Measurements from ENCODE around the gene TEAD1.
"Not testable (repeated sequence)": the region's sequence is repeated elsewhere in the genome, so short reads cannot be mapped to it uniquely, and the experiment has no call there.

The TEAD1 gene

GRCh38 chr11:12755510-12756453 lies 81.6 kb downstream of the TEAD1 start:
- Mint-ChIP-seq H3K27me3 (peaks cover 5% of the 10 kb centered on the region), H3K4me3 (no peak overlapping the region), H3K36me3 (ENCODE audit: low read depth) (no peaks in the 10 kb centered on the region), H3K9me3 (no peaks in the 10 kb centered on the region), H3K27ac (no peak overlapping the region), H3K4me1 (ENCODE audit: low read depth) (no peaks in the 10 kb centered on the region)
- intact Hi-C loops (cut with micrococcal nuclease), result no loop called here

- no peaks in the 10 kb centered on the region for H3K36me3 Mint-ChIP-seq (ENCODE audit: low read depth)
- H3K27me3 Mint-ChIP-seq, result peaks cover 5% of the 10 kb centered on the region
- no peak overlapping the region for H3K4me3 Mint-ChIP-seq
- no peak overlapping the region for H3K27ac Mint-ChIP-seq
- H3K9me3 Mint-ChIP-seq, result no peaks in the 10 kb centered on the region
- intact Hi-C loops (cut with micrococcal nuclease), result no loop called here
- H3K4me1 Mint-ChIP-seq (ENCODE audit: low read depth), result no peaks in the 10 kb centered on the region
These were observed 82.2 kb downstream of the TEAD1 start for GRCh38 chr11:12756454-12756806.

GRCh38 chr11:12756867-12757266 lies 82.6 kb downstream of the TEAD1 start:
- H3K4me1 Mint-ChIP-seq (ENCODE audit: low read depth), result no peaks in the 10 kb centered on the region
- H3K9me3 Mint-ChIP-seq, result no peaks in the 10 kb centered on the region
- no peak overlapping the region for H3K27ac Mint-ChIP-seq
- intact Hi-C loops (cut with micrococcal nuclease), result no loop called here
- H3K36me3 Mint-ChIP-seq (ENCODE audit: low read depth), result no peaks in the 10 kb centered on the region
- no peak overlapping the region for H3K4me3 Mint-ChIP-seq
- peaks cover 5% of the 10 kb centered on the region for H3K27me3 Mint-ChIP-seq

GRCh38 chr11:12757416-12757815 lies 83.2 kb downstream of the TEAD1 start:
- Mint-ChIP-seq H3K4me3 (no peak overlapping the region), H3K27ac (no peak overlapping the region), H3K36me3 (ENCODE audit: low read depth) (no peaks in the 10 kb centered on the region), H3K9me3 (no peaks in the 10 kb centered on the region), H3K27me3 (peaks cover 5% of the 10 kb centered on the region), H3K4me1 (ENCODE audit: low read depth) (no peaks in the 10 kb centered on the region)
- intact Hi-C loops (cut with micrococcal nuclease), result no loop called here

GRCh38 chr11:12758117-12758516 lies 83.9 kb downstream of the TEAD1 start:
- H3K9me3 Mint-ChIP-seq; intact Hi-C loops (cut with micrococcal nuclease); H3K36me3 Mint-ChIP-seq (ENCODE audit: low read depth); H3K4me1 Mint-ChIP-seq (ENCODE audit: low read depth); H3K27ac Mint-ChIP-seq; H3K27me3 Mint-ChIP-seq; H3K4me3 Mint-ChIP-seq: not testable (repeated sequence)

DNA sequence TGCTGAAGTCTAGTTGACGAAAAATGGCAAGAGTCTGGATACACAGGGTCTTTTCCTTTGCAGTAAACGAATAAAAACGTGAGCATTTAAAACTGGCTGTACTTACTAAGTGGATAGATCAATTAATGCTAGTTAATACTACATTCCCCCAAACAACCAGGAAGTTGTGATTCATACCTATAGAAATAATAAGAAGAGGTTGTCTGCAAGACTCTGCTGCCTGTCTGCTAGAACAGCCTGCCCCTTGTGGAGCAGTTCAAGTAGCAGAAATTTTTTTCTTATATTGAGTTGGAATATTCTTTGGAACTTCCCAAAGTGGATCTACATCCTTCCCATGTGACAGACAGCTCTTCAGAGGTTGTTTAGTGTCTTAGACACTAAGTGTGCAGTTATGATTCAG lies 86.8 kb downstream of the TEAD1 start:
- Mint-ChIP-seq H3K9me3 (no peaks in the 10 kb centered on the region), H3K4me3 (no peak overlapping the region), H3K27me3 (peaks cover 5% of the 10 kb centered on the region), H3K4me1 (ENCODE audit: low read depth) (no peaks in the 10 kb centered on the region), H3K36me3 (ENCODE audit: low read depth) (no peaks in the 10 kb centered on the region), H3K27ac (no peak overlapping the region)
- intact Hi-C loops (cut with micrococcal nuclease), result no loop called here

DNA sequence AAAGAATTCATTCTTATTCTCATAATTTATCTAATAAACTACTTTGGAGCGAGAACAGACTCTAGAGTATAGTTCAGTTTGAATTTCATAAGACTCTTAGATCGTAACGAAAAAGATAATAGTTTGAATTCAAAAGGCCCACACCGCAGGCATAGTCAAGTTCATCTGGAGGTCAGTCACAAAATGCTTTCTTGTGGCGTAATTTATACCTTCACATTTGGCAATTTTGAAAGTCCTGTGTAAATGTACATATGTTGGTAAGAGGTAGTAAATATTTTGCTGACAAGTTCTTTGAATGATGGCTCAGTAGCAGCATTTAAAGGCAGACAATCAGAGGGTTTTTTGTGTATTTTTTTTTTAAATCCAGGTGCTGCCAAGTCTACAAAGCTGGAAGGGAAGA lies 88.1 kb downstream of the TEAD1 start:
- no peak overlapping the region for H3K27ac Mint-ChIP-seq
- no peak overlapping the region for H3K4me3 Mint-ChIP-seq
- no peaks in the 10 kb centered on the region for H3K9me3 Mint-ChIP-seq
- H3K36me3 Mint-ChIP-seq (ENCODE audit: low read depth), result no peaks in the 10 kb centered on the region
- intact Hi-C loops (cut with micrococcal nuclease), result no loop called here
- H3K4me1 Mint-ChIP-seq (ENCODE audit: low read depth), result no peaks in the 10 kb centered on the region
- peaks cover 3% of the 10 kb centered on the region for H3K27me3 Mint-ChIP-seq

DNA sequence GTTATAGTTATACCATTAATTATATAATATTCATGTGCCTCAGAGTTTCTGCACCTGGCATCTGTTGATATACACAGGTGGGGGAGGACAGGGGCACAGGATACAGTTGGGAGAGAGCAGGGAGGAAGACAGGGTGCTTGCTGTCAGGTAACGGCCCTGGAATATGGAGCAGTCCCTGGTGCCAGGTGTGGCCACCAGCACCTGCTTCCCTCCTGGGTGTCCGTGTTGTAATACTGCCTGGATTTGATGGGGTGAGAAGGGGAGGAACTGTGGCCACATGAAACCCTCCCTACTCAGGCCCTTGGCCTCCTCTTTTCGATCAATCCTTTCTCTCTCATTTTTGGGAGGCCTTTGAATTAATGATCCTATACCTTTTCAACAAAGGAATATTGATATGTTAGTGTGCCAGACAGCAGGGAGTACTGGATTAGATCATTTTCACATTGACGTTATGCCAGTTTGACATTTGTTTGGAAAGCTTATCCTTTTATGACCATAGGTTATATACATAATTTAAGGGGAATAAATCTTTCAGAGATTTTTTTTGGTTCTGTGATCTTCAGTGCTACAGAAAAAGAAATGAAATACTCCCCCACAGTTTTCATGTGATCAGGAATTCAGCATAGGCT lies 88.6 kb downstream of the TEAD1 start:
- no peaks in the 10 kb centered on the region for H3K4me1 Mint-ChIP-seq (ENCODE audit: low read depth)
- intact Hi-C loops (cut with micrococcal nuclease), result no loop called here
- H3K27ac Mint-ChIP-seq, result no peak overlapping the region
- H3K27me3 Mint-ChIP-seq, result peaks cover 8% of the 10 kb centered on the region
- no peaks in the 10 kb centered on the region for H3K36me3 Mint-ChIP-seq (ENCODE audit: low read depth)
- no peak overlapping the region for H3K4me3 Mint-ChIP-seq
- H3K9me3 Mint-ChIP-seq, result no peaks in the 10 kb centered on the region

- no peaks in the 10 kb centered on the region for H3K9me3 Mint-ChIP-seq
- H3K4me1 Mint-ChIP-seq (ENCODE audit: low read depth), result no peaks in the 10 kb centered on the region
- H3K4me3 Mint-ChIP-seq, result no peak overlapping the region
- H3K36me3 Mint-ChIP-seq (ENCODE audit: low read depth), result no peaks in the 10 kb centered on the region
- intact Hi-C loops (cut with micrococcal nuclease), result no loop called here
- H3K27me3 Mint-ChIP-seq, result peaks cover 8% of the 10 kb centered on the region
- no peak overlapping the region for H3K27ac Mint-ChIP-seq
These were observed 90.1 kb downstream of the TEAD1 start for GRCh38 chr11:12764187-12764914.

DNA sequence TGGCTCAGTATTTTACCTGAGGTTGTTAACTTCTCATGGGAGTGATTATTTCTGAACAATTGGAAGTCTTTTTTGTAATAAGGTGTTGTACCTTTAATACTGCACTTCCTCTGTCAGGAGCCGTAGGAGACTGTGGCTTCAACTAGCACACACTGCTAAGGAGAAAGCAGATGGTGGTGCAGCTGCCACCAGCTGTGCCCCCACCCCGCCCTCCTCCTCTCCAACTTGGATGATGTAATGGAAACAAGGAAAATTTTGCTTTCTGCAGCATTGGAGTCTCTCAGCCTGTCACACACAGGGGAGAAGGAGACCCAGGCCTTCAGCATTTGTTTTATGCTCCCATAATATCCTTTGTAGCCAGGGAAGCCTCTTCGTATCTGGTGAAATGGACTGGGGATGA lies 91.2 kb downstream of the TEAD1 start:
- H3K27me3 Mint-ChIP-seq, result peaks cover 8% of the 10 kb centered on the region
- no peaks in the 10 kb centered on the region for H3K36me3 Mint-ChIP-seq (ENCODE audit: low read depth)
- intact Hi-C loops (cut with micrococcal nuclease), result no loop called here
- H3K9me3 Mint-ChIP-seq, result no peaks in the 10 kb centered on the region
- H3K27ac Mint-ChIP-seq, result no peak overlapping the region
- no peaks in the 10 kb centered on the region for H3K4me1 Mint-ChIP-seq (ENCODE audit: low read depth)
- no peak overlapping the region for H3K4me3 Mint-ChIP-seq

DNA sequence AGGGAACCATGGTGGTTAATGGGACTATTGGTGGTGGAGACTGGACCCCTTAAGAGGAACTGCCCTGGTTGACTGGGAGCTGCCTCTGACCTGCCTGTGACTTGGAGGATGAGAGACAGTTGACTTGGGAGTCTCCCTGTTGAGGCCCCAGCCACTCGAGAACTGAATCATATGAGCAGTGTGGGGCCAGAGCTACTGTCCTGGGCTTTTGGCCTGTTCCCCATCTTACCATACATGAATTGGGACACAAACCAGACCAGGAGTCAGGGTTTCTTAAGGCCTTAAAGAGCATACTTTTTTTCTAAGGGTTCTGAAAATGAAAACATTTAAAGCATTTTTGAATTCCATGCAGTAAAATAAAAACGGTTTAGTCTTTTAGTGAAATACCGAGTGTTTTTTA lies 92.8 kb downstream of the TEAD1 start:
- Mint-ChIP-seq H3K4me1 (ENCODE audit: low read depth) (no peaks in the 10 kb centered on the region), H3K36me3 (ENCODE audit: low read depth) (no peaks in the 10 kb centered on the region), H3K9me3 (no peaks in the 10 kb centered on the region), H3K4me3 (no peak overlapping the region), H3K27me3 (peaks cover 8% of the 10 kb centered on the region), H3K27ac (no peak overlapping the region)
- intact Hi-C loops (cut with micrococcal nuclease), result no loop called here

GRCh38 chr11:12767577-12767976 lies 93.4 kb downstream of the TEAD1 start:
- Mint-ChIP-seq H3K27ac (no peak overlapping the region), H3K4me3 (no peak overlapping the region), H3K36me3 (ENCODE audit: low read depth) (no peaks in the 10 kb centered on the region), H3K27me3 (peaks cover 8% of the 10 kb centered on the region), H3K4me1 (ENCODE audit: low read depth) (no peaks in the 10 kb centered on the region), H3K9me3 (no peaks in the 10 kb centered on the region)
- intact Hi-C loops (cut with micrococcal nuclease), result no loop called here

GRCh38 chr11:12768726-12769673 lies 94.8 kb downstream of the TEAD1 start:
- no peaks in the 10 kb centered on the region for H3K36me3 Mint-ChIP-seq (ENCODE audit: low read depth)
- no peak overlapping the region for H3K27ac Mint-ChIP-seq
- intact Hi-C loops (cut with micrococcal nuclease), result no loop called here
- peaks cover 10% of the 10 kb centered on the region for H3K27me3 Mint-ChIP-seq
- H3K9me3 Mint-ChIP-seq, result no peaks in the 10 kb centered on the region
- no peaks in the 10 kb centered on the region for H3K4me1 Mint-ChIP-seq (ENCODE audit: low read depth)
- H3K4me3 Mint-ChIP-seq, result no peak overlapping the region

Measured in dendritic cell treated with granulocyte-macrophage colony-stimulating factor and Interleukin-4, amounts not matched to agents 40 ng/mL and 50 ng/mL, for 4 days (primary cell).